Measurements from ENCODE around the gene NDUFAF8.

Gene NDUFAF8

GRCh38 chr17:81231766-81232581 is 7.1 kb upstream of the NDUFAF8 start:
- no peak for ATAC-seq
- TF ChIP-seq RARB (CRISPR knock-in tag; IDR thresholded peaks at IDR 0.05) = no peak
- TF ChIP-seq PATZ1 (CRISPR knock-in tag; IDR thresholded peaks at IDR 0.05; ENCODE audit: borderline replicate concordance) = no peak
- no peak for TF ChIP-seq CSDC2 (CRISPR knock-in tag; IDR thresholded peaks at IDR 0.05)
- TF ChIP-seq TOX (CRISPR knock-in tag; IDR thresholded peaks at IDR 0.05; ENCODE audit: borderline replicate concordance) = no peak

- TF ChIP-seq RARB (CRISPR knock-in tag; IDR thresholded peaks at IDR 0.05) = no peak
- TF ChIP-seq ESRRG (CRISPR knock-in tag; IDR thresholded peaks at IDR 0.05) = no peak
- TF ChIP-seq BACH2 (CRISPR knock-in tag; IDR thresholded peaks at IDR 0.05; ENCODE audit: borderline replicate concordance) = no peak
- TF ChIP-seq TCF4 (CRISPR knock-in tag; IDR thresholded peaks at IDR 0.05; ENCODE audit: borderline replicate concordance) = no peak
- no peak for TF ChIP-seq CREB5 (CRISPR knock-in tag; IDR thresholded peaks at IDR 0.05; ENCODE audit: low read depth)
- TF ChIP-seq CSRNP3 (CRISPR knock-in tag; IDR thresholded peaks at IDR 0.05) = no peak
- TF ChIP-seq TSHZ2 (CRISPR knock-in tag; IDR thresholded peaks at IDR 0.05) = no peak
- no peak for TF ChIP-seq TOX (CRISPR knock-in tag; IDR thresholded peaks at IDR 0.05; ENCODE audit: borderline replicate concordance)
- TF ChIP-seq PATZ1 (CRISPR knock-in tag; IDR thresholded peaks at IDR 0.05; ENCODE audit: borderline replicate concordance) = no peak
- ATAC-seq = no peak
Measured at GRCh38 chr17:81232616-81233241, 6.4 kb upstream of the NDUFAF8 start.

GRCh38 chr17:81233316-81233715 is 5.8 kb upstream of the NDUFAF8 start:
- ATAC-seq = no peak
- TF ChIP-seq ZNF565 (CRISPR knock-in tag; conservative IDR thresholded peaks at IDR 0.05; ENCODE audit: low read depth) (no peak), RARB (CRISPR knock-in tag; IDR thresholded peaks at IDR 0.05) (no peak), ZC3H10 (CRISPR knock-in tag; IDR thresholded peaks at IDR 0.05) (no peak), POU6F1 (CRISPR knock-in tag; IDR thresholded peaks at IDR 0.05; ENCODE audit: borderline replicate concordance, low read depth) (no peak), CREB5 (CRISPR knock-in tag; IDR thresholded peaks at IDR 0.05; ENCODE audit: low read depth) (no peak)

Measured in SK-N-SH treated with all-trans-retinoic acid at 6 μM for 48 hours (cell line).